HG03196 (cell line): Measurements from ENCODE around the gene CYP26B1.

ENCODE experiments used
- ATAC-seq: cut with Tn5 transposase; IDR thresholded peaks from one replicate; pipeline ENCODE4 v1.9.1; 2021; ENCODE audit not compliant: unreplicated experiment

Gene CYP26B1

GRCh38 chr2:72147303-72147971 is at the start of gene CYP26B1:
Gene CYP26B1, minus strand, starts transcription at chr2:72147862. Its CDS starts 28 bp downstream, at chr2:72147834.
- ATAC-seq, result no peak

- no peak for ATAC-seq
Measured at GRCh38 chr2:72193723-72194122, 46.1 kb upstream of the CYP26B1 start.

GRCh38 chr2:72191441-72191840 is 43.8 kb upstream of the CYP26B1 start:
- ATAC-seq, result no peak

GRCh38 chr2:72185206-72185605 is 37.5 kb upstream of the CYP26B1 start:
- ATAC-seq, result no peak

GRCh38 chr2:72183466-72183865 is 35.8 kb upstream of the CYP26B1 start:
- ATAC-seq, result no peak

- no peak for ATAC-seq
Measured at GRCh38 chr2:72183016-72183415, 35.4 kb upstream of the CYP26B1 start.

GRCh38 chr2:72182547-72182946 is 34.9 kb upstream of the CYP26B1 start:
- ATAC-seq, result no peak

GRCh38 chr2:72181616-72182015 is 34.0 kb upstream of the CYP26B1 start:
- no peak for ATAC-seq

- ATAC-seq, result no peak
Measured at GRCh38 chr2:72180351-72180750, 32.7 kb upstream of the CYP26B1 start.

GRCh38 chr2:72178551-72178950 is 30.9 kb upstream of the CYP26B1 start:
- no peak for ATAC-seq

- ATAC-seq, result no peak
Measured at GRCh38 chr2:72176281-72176680, 28.6 kb upstream of the CYP26B1 start.

GRCh38 chr2:72175636-72176035 is 28.0 kb upstream of the CYP26B1 start:
- no peak for ATAC-seq

- no peak for ATAC-seq
Measured at GRCh38 chr2:72173640-72174321, 26.1 kb upstream of the CYP26B1 start.

GRCh38 chr2:72172478-72172877 is 24.8 kb upstream of the CYP26B1 start:
- ATAC-seq, result no peak

- ATAC-seq, result no peak
Measured at GRCh38 chr2:72166279-72166678, 18.6 kb upstream of the CYP26B1 start.

- ATAC-seq, result no peak
Measured at GRCh38 chr2:72165792-72166191, 18.1 kb upstream of the CYP26B1 start.

GRCh38 chr2:72162574-72162973 is 14.9 kb upstream of the CYP26B1 start:
- no peak for ATAC-seq

GRCh38 chr2:72159211-72159993 is 11.7 kb upstream of the CYP26B1 start:
- ATAC-seq, result no peak

- ATAC-seq, result no peak
Measured at GRCh38 chr2:72157871-72158771, 10.5 kb upstream of the CYP26B1 start.

GRCh38 chr2:72156872-72157271 is 9.2 kb upstream of the CYP26B1 start:
- no peak for ATAC-seq

GRCh38 chr2:72155737-72156136 is 8.1 kb upstream of the CYP26B1 start:
- no peak for ATAC-seq
